RCC 7860 (cell line): Measurements from ENCODE around the gene KCTD19.

Source experiments
- DNase-seq: peaks from one replicate; pipeline ENCODE4 v3.0.0-alpha.2; 2015; ENCODE audit warnings: low spot score
- FAIRE-seq: peaks from 2 replicates; lab custom pipeline; 2012; peaks lifted over from hg19 to GRCh38; lab: Jason Lieb, UNC

KCTD19 gene

DNA sequence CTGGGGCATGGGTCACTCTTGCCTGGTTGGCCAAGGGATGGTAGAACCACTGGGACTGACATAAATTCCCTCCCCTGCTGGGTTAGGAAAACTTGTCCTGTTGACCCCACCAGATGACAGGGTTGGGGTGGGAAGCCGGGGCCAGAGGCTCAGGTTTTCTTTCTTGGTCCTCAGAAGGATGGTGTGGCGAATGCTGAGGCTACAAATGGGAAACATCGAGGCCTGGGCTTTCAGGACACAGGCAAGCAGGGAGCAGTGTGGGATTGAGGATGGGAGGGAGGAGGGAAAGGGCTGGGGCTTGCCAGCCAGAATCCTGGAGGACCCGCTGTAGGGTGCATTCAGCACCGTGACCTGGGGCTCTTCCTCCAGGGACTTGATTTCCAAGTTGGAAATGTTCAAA lies 61.7 kb downstream of the KCTD19 start:
- DNase-seq (no peak), FAIRE-seq (no peak)

GRCh38 chr16:67264277-67264676 lies 62.3 kb downstream of the KCTD19 start:
- no peak for FAIRE-seq
- no peak for DNase-seq

DNA sequence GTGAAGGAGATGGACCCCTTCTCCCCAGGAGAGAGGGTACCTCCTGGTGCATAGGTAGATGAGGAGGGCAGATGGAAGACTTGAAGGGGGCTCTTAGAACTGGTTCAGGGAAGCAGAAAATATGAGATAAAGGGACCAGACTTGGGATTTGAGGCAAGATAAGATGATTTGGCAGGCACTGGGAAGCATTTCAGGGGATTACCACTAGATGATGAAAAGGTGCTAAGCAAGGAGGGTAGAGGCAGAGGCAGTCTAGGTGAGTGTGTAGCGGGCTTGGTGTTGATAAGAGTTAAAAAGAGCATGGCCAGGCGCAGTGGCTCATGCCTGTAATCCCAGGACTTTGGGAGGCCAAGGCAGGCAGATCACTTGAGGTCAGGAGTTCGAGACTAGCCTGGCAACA lies 63.3 kb downstream of the KCTD19 start:
- no peak for FAIRE-seq
- DNase-seq, result no peak

- peak; percentile 39 for DNase-seq
- FAIRE-seq, result no peak
Observed at GRCh38 chr16:67260426-67261063, 66.0 kb downstream of the KCTD19 start.

DNA sequence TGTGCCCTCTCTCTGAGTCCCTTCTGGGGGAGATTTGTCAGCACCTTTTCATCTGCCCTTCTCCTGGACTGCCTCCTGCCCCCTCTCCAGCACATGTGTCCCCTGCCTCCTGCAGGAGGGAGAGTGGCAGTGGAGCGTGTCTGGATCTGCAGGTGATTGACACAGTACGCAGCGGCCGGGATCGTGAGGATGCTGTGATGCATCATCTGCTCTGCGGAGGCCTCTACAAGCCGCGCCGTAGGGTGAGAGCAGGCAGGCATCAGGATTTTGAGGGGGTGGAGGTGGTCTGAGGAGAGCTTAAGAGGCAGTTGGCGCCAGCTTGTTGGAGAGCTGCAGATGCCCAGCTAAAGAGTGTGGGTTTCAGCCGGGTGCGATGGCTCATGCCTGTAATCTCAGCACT lies 66.8 kb downstream of the KCTD19 start:
- no peak for FAIRE-seq
- DNase-seq, result no peak

- DNase-seq, result no peak
- FAIRE-seq, result no peak
Observed at GRCh38 chr16:67258161-67258835, 68.2 kb downstream of the KCTD19 start.

DNA sequence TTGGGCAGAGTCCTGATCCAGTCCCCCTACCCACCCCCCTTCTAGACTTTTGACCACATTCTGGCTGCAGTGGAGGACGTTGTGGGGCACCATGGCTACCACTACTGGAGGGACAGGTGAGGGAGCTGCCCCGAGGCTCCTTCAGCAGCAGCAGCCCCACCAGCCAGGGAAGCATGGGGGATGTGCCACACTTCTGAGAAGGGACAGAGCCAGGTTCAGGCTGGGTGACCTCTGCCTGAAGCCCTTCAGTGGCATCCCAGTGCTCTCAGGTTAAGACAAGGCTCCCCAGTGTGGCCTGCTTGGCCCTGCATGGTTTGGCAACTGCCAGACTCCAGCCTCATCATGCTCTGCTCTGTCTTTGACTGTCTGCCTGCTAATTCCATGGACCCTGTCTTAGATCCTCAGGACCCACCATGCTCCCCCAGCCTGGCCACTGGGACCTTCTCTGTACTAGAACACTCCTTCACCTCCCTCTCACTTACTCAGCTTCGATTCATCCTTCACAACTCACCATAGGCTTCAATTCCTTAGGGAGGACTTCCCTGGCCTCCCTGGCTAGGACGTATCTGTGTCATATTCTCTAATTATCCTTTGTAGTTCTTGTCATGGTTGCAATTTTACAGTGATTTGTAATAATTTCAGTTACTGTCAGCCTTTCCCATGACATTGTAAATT lies 68.9 kb downstream of the KCTD19 start:
- no peak for FAIRE-seq
- DNase-seq, result no peak

GRCh38 chr16:67256701-67257230 lies 69.8 kb downstream of the KCTD19 start:
- no peak for FAIRE-seq
- DNase-seq, result no peak

GRCh38 chr16:67255553-67256221 lies 70.9 kb downstream of the KCTD19 start:
- no peak for DNase-seq
- FAIRE-seq, result no peak

GRCh38 chr16:67254801-67255552 lies 71.6 kb downstream of the KCTD19 start:
- DNase-seq (no peak), FAIRE-seq (no peak)

DNA sequence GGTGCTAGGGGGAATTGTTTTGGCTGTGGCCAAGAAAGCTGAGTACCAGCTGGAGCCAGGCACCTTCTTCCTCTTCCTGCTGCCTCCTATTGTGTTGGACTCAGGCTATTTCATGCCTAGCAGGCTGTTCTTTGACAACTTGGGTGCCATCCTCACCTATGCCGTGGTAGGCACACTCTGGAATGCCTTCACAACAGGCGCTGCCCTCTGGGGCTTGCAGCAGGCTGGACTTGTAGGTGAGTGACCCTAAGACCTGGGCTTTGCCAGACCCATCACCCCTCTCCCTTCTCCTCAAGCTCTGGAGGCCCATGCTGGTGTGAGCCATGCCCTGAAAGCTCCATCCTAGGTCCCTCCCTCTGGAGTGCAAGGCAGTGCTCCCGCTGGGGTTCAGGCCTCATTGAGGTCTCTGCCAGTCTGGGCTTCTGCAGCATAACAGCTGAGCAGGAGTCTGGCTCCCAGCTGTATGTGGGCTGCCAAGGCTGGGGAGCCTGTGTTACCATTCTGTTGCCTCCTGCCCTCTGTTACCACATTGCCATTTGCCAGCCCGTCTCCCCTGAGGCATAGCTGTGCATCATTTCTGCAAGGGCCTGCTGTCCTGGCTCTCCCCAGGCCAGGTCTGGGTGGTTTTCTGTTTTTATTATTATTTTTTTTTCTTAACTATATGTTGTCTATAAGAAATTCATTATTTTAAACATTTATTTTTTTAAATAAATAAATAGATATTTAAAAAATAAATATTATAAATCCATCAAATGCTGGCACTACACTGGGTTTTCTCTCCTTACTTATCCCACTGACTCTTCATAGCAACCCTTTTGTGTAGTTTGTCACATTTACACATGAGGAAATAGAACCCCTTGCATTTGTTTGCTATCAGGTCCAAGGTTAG lies 73.7 kb downstream of the KCTD19 start:
- DNase-seq (no peak), FAIRE-seq (no peak)

GRCh38 chr16:67250045-67250327 lies 76.6 kb downstream of the KCTD19 start:
- no peak for FAIRE-seq
- no peak for DNase-seq

GRCh38 chr16:67249178-67250044 lies 77.1 kb downstream of the KCTD19 start:
- FAIRE-seq (no peak), DNase-seq (no peak)

DNA sequence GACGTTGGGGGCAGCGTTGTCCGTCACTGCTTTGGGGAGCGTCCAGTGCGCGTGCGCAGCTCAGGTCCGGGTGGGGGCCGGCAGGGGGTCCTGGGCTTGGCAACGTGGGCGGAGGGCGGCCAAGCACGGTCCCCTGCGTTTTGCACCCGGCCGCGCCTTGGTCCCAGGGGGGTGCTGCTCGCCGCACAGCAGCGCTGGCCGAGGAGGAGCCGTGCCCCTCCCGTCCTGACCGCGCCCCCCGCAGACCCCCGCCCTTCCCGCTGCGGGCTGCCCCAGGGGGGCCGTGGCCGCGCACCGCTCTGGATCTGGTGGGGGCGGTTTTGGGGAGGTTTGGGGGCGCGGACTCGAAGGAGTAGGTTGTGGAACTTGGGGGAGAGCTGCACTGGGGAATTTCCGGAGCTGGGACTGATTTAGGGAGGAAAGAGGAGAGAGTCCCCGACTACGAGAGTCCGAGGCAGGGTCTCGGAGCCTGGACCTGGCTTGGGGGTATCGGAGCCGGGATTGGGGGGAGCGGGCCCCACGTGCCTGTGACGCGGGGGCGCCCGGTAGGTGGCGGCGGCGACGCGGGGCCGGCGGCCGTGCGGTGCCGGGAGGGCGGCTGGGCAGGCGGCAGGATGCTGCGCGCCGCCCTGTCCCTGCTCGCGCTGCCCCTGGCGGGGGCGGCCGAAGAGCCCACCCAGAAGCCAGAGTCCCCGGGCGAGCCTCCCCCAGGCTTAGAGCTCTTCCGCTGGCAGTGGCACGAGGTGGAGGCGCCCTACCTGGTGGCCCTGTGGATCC lies 78.0 kb downstream of the KCTD19 start, which contains the start of gene SLC9A5:
Gene SLC9A5, plus strand, starts transcription at position 579 of the 777 bp plus-strand sequence. Its CDS starts 36 bp downstream, at position 615.
- DNase-seq (no peak), FAIRE-seq (no peak)

DNA sequence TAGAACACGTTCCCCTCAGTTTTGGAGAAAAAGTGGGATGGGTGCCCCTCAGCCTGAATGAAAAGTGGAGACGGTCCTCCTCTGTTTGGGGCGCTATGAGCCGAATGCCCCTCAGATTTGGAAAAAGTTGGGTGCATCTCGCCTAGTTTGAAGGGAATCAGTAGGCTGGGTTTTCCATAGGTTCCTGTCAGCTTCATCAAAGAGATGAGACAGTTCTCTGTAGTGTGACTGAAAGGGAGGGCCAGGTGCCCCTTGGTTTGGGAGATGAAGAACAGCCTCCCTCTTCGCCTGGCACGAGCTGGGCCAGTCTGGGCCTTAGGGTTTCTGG lies 78.5 kb downstream of the KCTD19 start:
- no peak for FAIRE-seq

DNA sequence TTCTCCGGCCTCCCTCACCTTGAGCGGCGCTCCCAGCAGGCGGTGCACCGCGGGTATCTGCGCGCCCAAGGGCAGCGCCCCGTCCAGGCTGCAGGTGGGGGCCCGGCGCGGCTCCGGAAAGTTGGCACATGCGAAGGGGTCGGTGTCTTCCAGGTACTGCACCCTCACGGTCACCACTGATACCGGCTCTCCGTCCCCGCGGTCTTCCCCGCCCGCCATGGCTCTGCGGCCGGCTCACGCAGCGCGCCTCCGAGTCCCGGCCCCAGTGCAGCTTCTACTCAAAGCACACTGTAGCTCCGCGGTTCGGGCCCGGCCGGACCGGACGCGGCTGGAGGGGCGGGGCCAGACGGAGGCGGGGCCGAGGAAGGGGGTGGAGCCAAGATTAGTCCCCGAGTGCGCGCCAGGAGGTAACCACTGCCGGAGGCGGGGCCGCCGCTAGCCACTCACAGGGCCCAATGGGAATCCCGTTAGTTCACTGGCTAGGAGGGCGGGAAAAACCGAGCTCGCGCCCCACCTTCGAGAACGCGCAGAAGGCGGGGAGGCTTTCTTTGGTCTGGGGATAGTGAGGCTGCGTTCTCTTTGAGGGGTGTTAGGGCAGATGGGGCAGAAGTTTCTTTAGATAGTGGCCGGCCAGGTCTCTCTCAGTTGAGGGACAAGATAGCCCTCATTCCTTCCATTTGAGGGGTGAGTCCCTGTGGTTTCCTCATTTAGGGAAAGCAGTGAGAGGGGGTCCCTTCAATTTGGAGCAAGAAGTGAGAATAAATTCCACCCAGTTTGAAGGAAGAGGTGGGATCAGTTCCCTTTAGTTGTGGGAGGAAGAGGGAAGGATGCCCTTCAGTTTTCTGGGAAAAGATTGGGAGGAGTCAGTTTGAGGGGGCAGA lies 79.1 kb downstream of the KCTD19 start, which contains the start of gene FHOD1:
Gene FHOD1, minus strand, starts transcription at position 290 of the 881 bp plus-strand sequence. Its CDS starts 71 bp downstream, at position 219.
- FAIRE-seq, result peak; percentile 63
- peak; percentile 89 for DNase-seq

More for the DNA sequence above, 78.5 kb downstream of the KCTD19 start:
- no peak for DNase-seq

- peak; percentile 7 for DNase-seq
Observed at GRCh38 chr16:67246756-67247191, 79.8 kb downstream of the KCTD19 start.

More at GRCh38 chr16:67246756-67247191, 79.8 kb downstream of the KCTD19 start:
- no peak for FAIRE-seq
